ENCODE measurements around the gene TRAPPC3L.
"Not testable (repeated sequence)": the region's sequence is repeated elsewhere in the genome, so short reads cannot be mapped to it uniquely, and the experiment has no call there.

TRAPPC3L gene

DNA sequence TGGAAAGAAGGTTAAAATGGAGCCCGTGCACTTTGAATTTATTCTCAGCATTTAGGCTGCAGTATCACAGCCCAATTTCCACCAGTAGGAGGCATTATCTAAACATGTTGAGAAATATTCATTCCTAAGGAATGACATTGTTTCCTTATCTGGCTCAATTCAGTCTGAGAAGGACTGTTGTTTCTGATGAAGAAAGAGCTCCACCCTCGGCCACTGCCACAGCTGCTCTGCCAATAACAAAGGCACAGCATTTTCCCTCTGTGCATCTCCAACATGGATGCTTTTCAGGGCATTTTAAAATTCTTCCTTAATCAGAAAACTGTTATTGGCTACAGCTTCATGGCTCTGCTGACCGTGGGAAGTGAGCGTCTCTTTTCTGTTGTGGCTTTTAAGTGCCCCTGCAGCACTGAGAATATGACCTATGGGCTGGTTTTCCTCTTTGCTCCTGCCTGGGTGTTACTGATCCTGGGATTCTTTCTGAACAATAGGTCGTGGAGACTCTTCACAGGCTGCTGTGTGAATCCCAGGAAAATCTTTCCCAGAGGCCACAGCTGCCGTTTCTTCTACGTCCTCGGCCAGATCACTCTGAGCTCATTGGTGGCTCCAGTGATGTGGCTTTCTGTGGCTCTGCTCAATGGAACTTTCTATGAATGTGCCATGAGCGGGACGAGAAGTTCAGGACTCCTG, 33.9 kb downstream of the TRAPPC3L start, which contains the start of gene CALHM5:
Gene CALHM5, plus strand, starts transcription at position 216 of the 687 bp plus-strand sequence. Its CDS starts 58 bp downstream, at position 274.
- no peaks in the 10 kb centered on the region for H3K27me3 ChIP-seq (ENCODE audit: control insufficient read depth, insufficient read depth, low read length)
- H3K4me2 ChIP-seq (ENCODE audit: low read length): peak within 1 kb of the TSS; percentile 84
- H3K4me3 ChIP-seq (ENCODE audit: low read length): peak within 1 kb of the TSS; percentile 69
- H3K4me1 ChIP-seq (ENCODE audit: control insufficient read depth, insufficient read depth, low read length): peaks cover 22% of the 10 kb centered on the region
- H3K9ac ChIP-seq (ENCODE audit: low read depth, low read length): peak within 1 kb of the TSS; percentile 86
- peaks cover 9% of the 10 kb centered on the region for H3K36me3 ChIP-seq (ENCODE audit: insufficient read depth, low read length)
- no peaks in the 10 kb centered on the region for H3K9me3 ChIP-seq (replicated peaks; ENCODE audit: low read length)

DNA sequence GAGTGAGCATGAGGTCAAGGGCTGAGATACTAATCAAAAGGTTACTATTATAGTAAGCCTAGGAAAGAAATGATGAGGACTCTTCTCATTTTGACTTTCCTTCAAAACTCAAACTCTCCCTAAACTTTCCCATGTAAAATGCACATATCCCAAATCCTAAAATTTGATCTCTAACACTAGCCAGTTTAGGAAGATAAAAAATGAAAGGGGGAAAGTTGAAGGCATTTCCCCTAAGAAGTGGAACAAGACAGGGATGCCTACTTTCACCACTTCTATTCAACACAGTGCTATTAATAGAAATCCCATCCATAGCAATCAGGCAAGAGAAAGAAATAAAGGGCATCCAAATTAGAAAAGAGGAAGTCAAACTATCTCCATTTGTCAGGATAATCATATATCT, 37.0 kb downstream of the TRAPPC3L start:
- no peak overlapping the region for H3K9ac ChIP-seq (ENCODE audit: low read depth, low read length)
- no peaks in the 10 kb centered on the region for H3K27me3 ChIP-seq (ENCODE audit: control insufficient read depth, insufficient read depth, low read length)
- peaks cover 15% of the 10 kb centered on the region for H3K4me1 ChIP-seq (ENCODE audit: control insufficient read depth, insufficient read depth, low read length)
- no peaks in the 10 kb centered on the region for H3K9me3 ChIP-seq (replicated peaks; ENCODE audit: low read length)
- no peak overlapping the region for H3K4me3 ChIP-seq (ENCODE audit: low read length)
- H3K36me3 ChIP-seq (ENCODE audit: insufficient read depth, low read length): no peaks in the 10 kb centered on the region
- no peak overlapping the region for H3K4me2 ChIP-seq (ENCODE audit: low read length)

DNA sequence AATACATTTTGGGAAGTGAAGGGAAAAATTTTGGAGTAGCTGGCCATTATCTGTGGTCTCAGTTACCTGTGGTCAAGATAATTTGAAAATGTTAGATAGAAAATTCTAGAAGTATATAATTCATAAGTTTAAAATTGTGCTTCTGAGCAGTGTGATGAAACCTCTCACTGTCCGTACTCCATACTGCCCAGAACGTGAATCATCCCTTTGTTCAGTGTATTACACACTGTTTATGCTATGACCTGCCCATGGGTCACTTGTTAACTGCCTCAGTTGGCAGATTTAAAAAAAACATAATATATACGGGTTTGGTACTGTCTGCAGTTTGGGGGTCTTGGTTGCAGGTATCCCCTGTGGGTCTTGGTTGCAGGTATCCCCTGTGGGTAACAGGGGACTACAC, 38.2 kb downstream of the TRAPPC3L start:
- H3K9me3 ChIP-seq (replicated peaks; ENCODE audit: low read length): no peaks in the 10 kb centered on the region
- no peaks in the 10 kb centered on the region for H3K27me3 ChIP-seq (ENCODE audit: control insufficient read depth, insufficient read depth, low read length)
- no peak overlapping the region for H3K4me2 ChIP-seq (ENCODE audit: low read length)
- peaks cover 8% of the 10 kb centered on the region for H3K4me1 ChIP-seq (ENCODE audit: control insufficient read depth, insufficient read depth, low read length)
- H3K4me3 ChIP-seq (ENCODE audit: low read length): no peak overlapping the region
- H3K9ac ChIP-seq (ENCODE audit: low read depth, low read length): no peak overlapping the region
- H3K36me3 ChIP-seq (ENCODE audit: insufficient read depth, low read length): no peaks in the 10 kb centered on the region

DNA sequence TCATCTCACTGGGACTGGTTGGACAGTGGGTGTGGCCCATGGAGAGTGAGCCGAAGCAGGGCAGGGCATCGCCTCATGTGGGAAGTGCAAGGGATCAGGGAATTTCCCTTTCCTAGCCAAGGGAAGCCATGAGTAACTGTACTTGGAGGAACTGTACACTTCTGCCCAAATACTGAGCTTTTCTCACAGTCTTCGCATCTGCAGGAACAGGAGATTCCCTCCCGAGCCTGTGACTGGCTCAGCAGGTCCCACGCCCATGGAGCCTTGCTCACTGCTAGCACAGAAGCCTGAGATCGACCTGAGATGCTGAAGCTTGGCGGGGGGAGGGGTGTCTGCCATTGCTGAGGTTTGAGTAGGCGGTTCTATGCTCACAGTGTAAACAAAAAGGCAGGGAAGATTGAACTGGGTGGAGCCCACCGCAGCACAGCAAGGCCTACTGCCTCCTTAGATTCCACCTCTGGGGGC, 44.5 kb downstream of the TRAPPC3L start:
- no peak overlapping the region for H3K4me3 ChIP-seq (ENCODE audit: low read length)
- H3K36me3 ChIP-seq (ENCODE audit: insufficient read depth, low read length): no peaks in the 10 kb centered on the region
- H3K9me3 ChIP-seq (replicated peaks; ENCODE audit: low read length): no peaks in the 10 kb centered on the region
- no peaks in the 10 kb centered on the region for H3K4me1 ChIP-seq (ENCODE audit: control insufficient read depth, insufficient read depth, low read length)
- H3K9ac ChIP-seq (ENCODE audit: low read depth, low read length): no peak overlapping the region
- no peaks in the 10 kb centered on the region for H3K27me3 ChIP-seq (ENCODE audit: control insufficient read depth, insufficient read depth, low read length)
- H3K4me2 ChIP-seq (ENCODE audit: low read length): no peak overlapping the region

DNA sequence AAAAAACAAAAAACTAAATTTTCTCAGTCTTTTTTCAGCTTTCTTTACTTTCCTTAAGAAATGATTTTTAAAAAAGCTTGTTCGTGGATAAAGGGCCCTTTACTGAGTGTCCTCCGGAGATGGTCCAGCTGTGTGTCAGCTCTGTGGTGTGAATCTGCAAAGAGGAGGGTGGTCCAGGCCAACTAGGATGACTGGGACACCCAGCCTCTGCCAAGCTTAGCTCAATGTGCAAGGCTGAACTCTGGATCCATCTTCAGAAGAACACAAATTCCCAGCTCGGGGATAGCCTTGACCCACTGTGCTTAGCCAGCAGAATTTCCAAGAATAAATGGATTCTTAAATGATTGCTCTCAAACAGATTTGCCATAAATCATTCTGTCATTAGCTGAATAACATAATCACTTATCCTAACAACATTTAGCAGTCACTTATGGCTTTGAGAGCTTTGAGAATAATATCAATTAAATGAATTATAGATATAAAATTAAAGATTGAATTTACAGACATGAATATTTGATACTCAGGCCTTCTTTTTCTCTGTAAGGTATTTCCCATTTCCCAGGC, 48.3 kb downstream of the TRAPPC3L start:
- no peak overlapping the region for H3K4me3 ChIP-seq (ENCODE audit: low read length)
- H3K9ac ChIP-seq (ENCODE audit: low read depth, low read length): no peak overlapping the region
- no peak overlapping the region for H3K4me2 ChIP-seq (ENCODE audit: low read length)
- H3K4me1 ChIP-seq (ENCODE audit: control insufficient read depth, insufficient read depth, low read length): no peaks in the 10 kb centered on the region
- no peaks in the 10 kb centered on the region for H3K36me3 ChIP-seq (ENCODE audit: insufficient read depth, low read length)
- H3K9me3 ChIP-seq (replicated peaks; ENCODE audit: low read length): no peaks in the 10 kb centered on the region
- no peaks in the 10 kb centered on the region for H3K27me3 ChIP-seq (ENCODE audit: control insufficient read depth, insufficient read depth, low read length)

DNA sequence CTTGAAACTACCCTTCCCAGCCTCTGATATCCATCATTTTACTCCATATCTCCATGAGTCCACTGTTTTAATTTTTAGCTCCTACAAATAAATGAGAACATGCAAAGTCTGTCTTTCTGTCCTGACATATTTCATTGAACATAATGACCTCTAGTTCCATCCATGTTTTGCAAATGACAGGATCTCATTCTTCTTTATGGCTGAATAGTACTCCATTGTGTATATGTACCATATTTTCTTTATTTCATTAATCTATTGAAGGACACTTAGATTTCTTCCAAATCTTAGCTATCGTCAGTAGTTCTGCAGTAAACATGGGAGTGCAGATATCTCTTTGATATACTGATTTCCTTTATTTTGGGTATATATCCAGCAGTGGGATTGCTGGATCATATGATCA, 50.3 kb downstream of the TRAPPC3L start:
- not testable (repeated sequence) for H3K27me3 ChIP-seq (ENCODE audit: control insufficient read depth, insufficient read depth, low read length)

DNA sequence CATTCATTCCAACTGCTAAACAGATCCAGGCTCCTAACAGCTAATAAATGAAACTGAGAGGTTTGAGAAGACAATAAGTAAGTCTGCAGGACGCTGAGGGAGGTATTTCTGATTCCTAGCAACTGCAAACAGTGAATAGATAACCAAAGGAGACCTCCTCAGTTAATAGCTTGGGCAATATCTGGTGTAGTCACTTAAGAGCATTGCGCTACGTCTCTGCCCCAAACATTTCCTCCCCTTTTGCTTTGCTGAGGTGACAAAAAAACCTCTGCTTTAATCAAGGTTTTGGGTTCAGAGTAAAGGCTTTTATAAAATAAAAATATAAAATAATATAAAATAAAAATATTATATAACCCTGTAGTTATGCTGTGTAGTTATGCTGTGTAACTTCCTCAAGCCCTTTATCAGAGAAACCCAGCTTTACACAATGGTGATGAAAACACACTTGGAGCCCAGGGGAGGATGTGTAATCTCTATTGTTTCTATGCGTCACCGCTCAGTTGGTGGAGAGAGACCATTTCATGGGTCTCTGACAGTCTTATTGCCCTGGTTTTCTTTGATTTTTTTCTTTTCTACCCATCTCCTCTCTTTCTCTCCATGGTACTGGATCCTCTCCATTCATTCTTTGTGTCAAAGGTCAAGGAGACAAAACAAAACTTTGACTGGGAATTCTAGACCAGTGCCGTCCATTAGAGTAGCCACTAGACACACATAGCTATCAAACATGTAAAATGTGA, 53.0 kb downstream of the TRAPPC3L start:
- Histone ChIP-seq H3K4me1 (ENCODE audit: control insufficient read depth, insufficient read depth, low read length) (no peaks in the 10 kb centered on the region), H3K9me3 (replicated peaks; ENCODE audit: low read length) (no peaks in the 10 kb centered on the region), H3K9ac (ENCODE audit: low read depth, low read length) (no peak overlapping the region), H3K4me2 (ENCODE audit: low read length) (no peak overlapping the region), H3K36me3 (ENCODE audit: insufficient read depth, low read length) (no peaks in the 10 kb centered on the region), H3K4me3 (ENCODE audit: low read length) (no peak overlapping the region), H3K27me3 (ENCODE audit: control insufficient read depth, insufficient read depth, low read length) (no peaks in the 10 kb centered on the region)

More for the DNA sequence above, 50.3 kb downstream of the TRAPPC3L start:
- H3K9ac ChIP-seq (ENCODE audit: low read depth, low read length); H3K4me3 ChIP-seq (ENCODE audit: low read length); H3K4me1 ChIP-seq (ENCODE audit: control insufficient read depth, insufficient read depth, low read length); H3K9me3 ChIP-seq (replicated peaks; ENCODE audit: low read length); H3K36me3 ChIP-seq (ENCODE audit: insufficient read depth, low read length); H3K4me2 ChIP-seq (ENCODE audit: low read length): not testable (repeated sequence)

DNA sequence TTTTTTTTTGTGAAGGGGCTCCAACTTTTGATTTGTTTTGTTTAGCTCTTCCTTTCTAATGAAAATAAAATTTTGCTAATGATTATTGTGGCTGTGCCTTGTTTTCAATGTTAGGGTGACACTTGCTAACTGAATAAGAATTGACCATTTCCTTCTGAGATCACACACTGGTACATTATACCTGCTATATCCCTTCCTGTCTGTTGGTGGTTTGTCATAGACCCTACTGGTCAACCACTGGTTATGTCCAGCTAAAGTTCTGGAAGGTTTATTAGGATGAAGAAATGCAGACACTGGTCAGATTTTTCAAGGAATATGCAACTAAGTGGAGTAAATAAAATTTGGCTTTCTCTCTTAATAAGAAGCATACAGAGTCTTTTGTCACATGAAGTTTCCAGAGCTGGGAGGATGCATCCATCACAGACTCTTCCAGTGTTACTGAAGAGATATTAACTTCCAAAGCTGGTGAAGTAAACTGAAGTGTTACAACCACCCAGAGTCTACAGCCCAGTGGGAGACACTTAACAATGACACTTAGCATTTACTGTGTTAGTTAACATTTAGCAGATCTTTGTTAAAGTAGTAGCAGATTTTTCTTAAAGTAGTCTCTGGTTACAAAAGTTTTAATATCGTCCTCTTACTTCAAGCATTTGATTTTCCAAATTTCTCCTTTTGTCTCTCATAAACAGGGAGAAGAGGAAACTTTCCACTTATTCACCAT, 53.7 kb downstream of the TRAPPC3L start:
- Histone ChIP-seq H3K4me3 (ENCODE audit: low read length) (no peak overlapping the region), H3K9ac (ENCODE audit: low read depth, low read length) (no peak overlapping the region), H3K4me1 (ENCODE audit: control insufficient read depth, insufficient read depth, low read length) (no peaks in the 10 kb centered on the region)

DNA sequence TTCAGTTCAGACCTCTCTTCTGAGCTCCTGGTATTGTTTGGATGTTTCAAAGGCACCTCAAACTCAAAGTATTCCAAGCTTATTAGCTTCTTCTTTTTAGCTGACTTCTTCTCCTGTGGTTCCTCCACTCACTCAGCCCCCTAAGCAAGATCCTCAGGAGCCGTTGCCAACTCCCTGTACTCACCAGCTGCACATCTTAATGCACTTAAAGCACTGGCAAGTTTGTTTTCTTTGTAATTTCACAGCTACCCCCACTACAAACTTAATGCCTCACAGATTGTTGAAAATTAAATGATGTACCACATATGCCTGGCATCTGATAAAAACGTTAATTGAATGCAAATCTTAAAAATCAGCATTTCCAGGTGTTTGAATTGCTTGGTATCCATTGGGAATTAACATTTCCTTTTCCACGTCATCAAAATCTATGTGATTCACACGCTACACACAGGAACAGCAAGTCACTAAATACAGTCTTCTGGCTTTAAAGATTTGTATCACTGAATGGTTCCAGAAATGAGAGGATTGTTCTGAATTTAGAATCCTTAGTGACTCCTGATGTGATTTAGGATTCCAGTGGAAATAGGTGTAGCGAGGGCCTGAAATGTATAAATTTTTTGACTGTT, 59.8 kb downstream of the TRAPPC3L start:
- Histone ChIP-seq H3K9me3 (replicated peaks; ENCODE audit: low read length) (no peaks in the 10 kb centered on the region), H3K4me3 (ENCODE audit: low read length) (no peak overlapping the region), H3K9ac (ENCODE audit: low read depth, low read length) (no peak overlapping the region), H3K4me1 (ENCODE audit: control insufficient read depth, insufficient read depth, low read length) (no peaks in the 10 kb centered on the region), H3K27me3 (ENCODE audit: control insufficient read depth, insufficient read depth, low read length) (peaks cover 4% of the 10 kb centered on the region), H3K36me3 (ENCODE audit: insufficient read depth, low read length) (no peaks in the 10 kb centered on the region), H3K4me2 (ENCODE audit: low read length) (no peak overlapping the region)

More for the DNA sequence above, 53.7 kb downstream of the TRAPPC3L start:
- Histone ChIP-seq H3K36me3 (ENCODE audit: insufficient read depth, low read length) (no peaks in the 10 kb centered on the region), H3K27me3 (ENCODE audit: control insufficient read depth, insufficient read depth, low read length) (no peaks in the 10 kb centered on the region), H3K4me2 (ENCODE audit: low read length) (no peak overlapping the region), H3K9me3 (replicated peaks; ENCODE audit: low read length) (no peaks in the 10 kb centered on the region)

DNA sequence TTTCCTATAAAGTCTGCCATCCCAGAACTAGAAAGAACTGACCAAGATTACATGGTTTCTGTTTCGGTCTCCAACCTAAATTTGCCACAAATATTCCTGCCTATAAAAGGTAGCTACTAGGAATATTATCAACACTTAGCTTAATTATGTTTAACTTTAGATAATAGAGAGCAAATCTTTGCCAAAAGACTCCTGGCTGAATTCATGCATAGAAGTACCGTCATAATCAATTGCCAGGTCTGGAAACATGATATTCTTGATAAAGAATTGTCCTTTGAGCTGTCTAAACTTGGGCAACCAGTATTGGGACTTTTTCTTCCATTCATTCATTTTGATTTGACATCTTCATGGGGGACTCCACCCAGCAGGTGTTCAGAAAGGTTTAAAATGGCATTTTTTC, 61.9 kb downstream of the TRAPPC3L start:
- Histone ChIP-seq H3K4me3 (ENCODE audit: low read length) (no peak overlapping the region), H3K27me3 (ENCODE audit: control insufficient read depth, insufficient read depth, low read length) (peaks cover 4% of the 10 kb centered on the region)

DNA sequence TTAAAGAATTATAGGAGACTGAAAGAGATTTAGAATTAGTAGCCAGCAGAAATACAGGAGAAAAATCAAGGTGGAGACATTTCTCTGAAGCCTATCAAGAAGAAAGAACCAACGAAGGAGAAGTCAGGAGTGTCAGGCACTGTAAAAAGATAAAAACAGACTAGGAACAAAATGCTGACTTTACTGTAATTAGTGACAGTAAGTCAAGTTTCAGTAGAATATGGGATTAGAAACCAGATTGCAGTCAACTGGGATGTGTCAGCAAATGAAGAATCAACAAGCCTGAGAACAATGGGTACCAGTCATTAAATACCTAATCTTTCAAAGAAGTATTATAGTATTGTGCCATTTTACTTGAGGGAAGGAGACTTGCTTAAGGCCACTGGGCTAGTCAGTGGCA, 62.7 kb downstream of the TRAPPC3L start:
- H3K9ac ChIP-seq (ENCODE audit: low read depth, low read length): no peak overlapping the region
- H3K4me3 ChIP-seq (ENCODE audit: low read length): no peak overlapping the region
- no peaks in the 10 kb centered on the region for H3K36me3 ChIP-seq (ENCODE audit: insufficient read depth, low read length)
- peaks cover 4% of the 10 kb centered on the region for H3K27me3 ChIP-seq (ENCODE audit: control insufficient read depth, insufficient read depth, low read length)
- no peaks in the 10 kb centered on the region for H3K4me1 ChIP-seq (ENCODE audit: control insufficient read depth, insufficient read depth, low read length)
- H3K4me2 ChIP-seq (ENCODE audit: low read length): no peak overlapping the region
- no peaks in the 10 kb centered on the region for H3K9me3 ChIP-seq (replicated peaks; ENCODE audit: low read length)

More for the DNA sequence above, 61.9 kb downstream of the TRAPPC3L start:
- no peak overlapping the region for H3K4me2 ChIP-seq (ENCODE audit: low read length)
- no peak overlapping the region for H3K9ac ChIP-seq (ENCODE audit: low read depth, low read length)
- no peaks in the 10 kb centered on the region for H3K4me1 ChIP-seq (ENCODE audit: control insufficient read depth, insufficient read depth, low read length)
- H3K9me3 ChIP-seq (replicated peaks; ENCODE audit: low read length): no peaks in the 10 kb centered on the region
- no peaks in the 10 kb centered on the region for H3K36me3 ChIP-seq (ENCODE audit: insufficient read depth, low read length)
